Heart left ventricle (tissue), 13 donors: ENCODE measurements around the gene MAML2.

ENCODE experiments used
- CTCF ChIP-seq, 12 donors: fragments of 200-600 bp; sonication (generic) in 4 of 12; IDR thresholded peaks; one replicate each; pipeline versions ENCODE4 v1.5.0 to v1.8.0; 2018 to 2022; ENCODE audit warnings: antibody characterized with exemption in 12 of 12, mild to moderate bottlenecking in 5 of 12
- POLR2A ChIP-seq, 2 donors: fragments of 450-650 bp; IDR thresholded peaks; one replicate each; pipeline ENCODE4 v1.6.1; 2017; ENCODE audit warnings: antibody characterized with exemption in 2 of 2, mild to moderate bottlenecking in 2 of 2, moderate library complexity in 2 of 2
- donor health status: ischemic (EF 13 %, LVEDD 7.1; RV severe dilation, severe dysfunction).
- donor health status: DM: no; HTN: yes; CAD: no.
- donor health status: DM: no; HTN: no; CAD: no.
- donor health status: ischemic (EF 25% LVEDD 6.9; RV normal size, moderate dysfunction).
- donor health status: ischemic (EF 25% LVEDD 5.7; RV mildly dilated, moderate dysfunction).
- donor health status: ischemic (EF 35%, LVEDD 5.7; RV mildly dilated, moderate dysfunction).
- donor health status: nonischemic (EF 11% LVEDD 7.7; RV severe dilation, severe dysfunction).
- donor health status: DM: yes; HTN: yes; CAD: no.
- donor health status: PGD.
- donor health status: ischemic (EF 29% LVEDD 5.4; RV normal size, mild dysfunction).
- donor health status: nonischemic (EF 23%, LVEDD 6.1; RV moderate dilation, normal function).

GRCh38 chr11:96130061-96130620, 212.9 kb downstream of the MAML2 start:
- TF ChIP-seq CTCF (IDR thresholded peaks at IDR 0.05) (no peak), POLR2A (IDR thresholded peaks at IDR 0.05) (no peak)
